GM12878 (cell line): ENCODE data around the gene CAPN15. TPM values are rescaled to one million over a fixed set of nuclear protein-coding genes. Genes with fewer than 3 reads are reported as not detected.

Source experiments
- ATAC-seq: fragments of 200-7000 bp; cut with Tn5 transposase; 3 replicates; pipeline ENCODE4 v1.9.1; 2020; ENCODE audit warnings: mild to moderate bottlenecking, moderate library complexity
- BruUV-seq: library from RNA; stranded (reverse); fragments of 400-500 nt; replicated peaks from 2 replicates; lab custom pipeline; 2021; lab: Mats Ljungman, UMichigan
- CTCF ChIA-PET: fragments of 300-600 bp; sonication (Branson Sonifier 250); formaldehyde crosslinking; extraction: SDS; loops from one replicate; lab custom pipeline; 2021; ENCODE audit warnings: inconsistent platforms; lab: Yijun Ruan, JAX
- POLR2A ChIA-PET: fragments of 350-600 bp; formaldehyde crosslinking; extraction: SDS; loops from one replicate; lab custom pipeline; 2021; ENCODE audit warnings: inconsistent platforms; lab: Charles Lee
- RAD21 ChIA-PET: fragments of 300-600 bp; sonication (Branson Sonifier 250); formaldehyde crosslinking; loops from one replicate; lab custom pipeline; 2023; ENCODE audit warnings: antibody characterized with exemption; ENCODE audit not compliant: unreplicated experiment; lab: Charles Lee
- SMC1A ChIA-PET: fragments of 300-600 bp; sonication (Branson Sonifier 250); formaldehyde crosslinking; loops from one replicate; lab custom pipeline; 2023; ENCODE audit not compliant: unreplicated experiment, uncharacterized antibody; lab: Charles Lee
- DNase-seq: peaks from one replicate; pipeline ENCODE4 v3.0.0-alpha.2; 2011; ENCODE audit warnings: low read depth, low spot score
- FAIRE-seq: peaks from 3 replicates; lab custom pipeline; 2011; peaks lifted over from hg19 to GRCh38; lab: Jason Lieb, UNC
- H2AFZ ChIP-seq: 2 replicates; pipeline ENCODE4 v1.6.0; 2011; ENCODE audit warnings: low read depth, low read length, control low read depth; ENCODE audit not compliant: control insufficient read depth
- H3K27ac ChIP-seq: 2 replicates; pipeline ENCODE4 v1.5.1; 2011; ENCODE audit warnings: control low read depth; ENCODE audit not compliant: control insufficient read depth, insufficient read depth
- H3K27me3 ChIP-seq, 2 experiments: replicated peaks in 1 of 2; 2 replicates each; pipeline versions ENCODE4 v1.6.0 to v1.6.1; 2011; ENCODE audit warnings: low read length in 1 of 2; ENCODE audit not compliant: control insufficient read depth in 2 of 2, insufficient read depth in 2 of 2
- H3K36me3 ChIP-seq, 2 experiments: 2 replicates each; pipeline ENCODE4 v1.5.1; 2011; ENCODE audit warnings: low read length in 1 of 2; ENCODE audit not compliant: control insufficient read depth in 2 of 2, insufficient read depth in 2 of 2
- H3K4me1 ChIP-seq: 2 replicates; pipeline ENCODE4 v1.6.1; 2011; ENCODE audit warnings: mild to moderate bottlenecking, low read length, moderate library complexity, mixed read lengths; ENCODE audit not compliant: control insufficient read depth, insufficient read depth
- H3K4me2 ChIP-seq: 2 replicates; pipeline ENCODE4 v1.6.0; 2011; ENCODE audit warnings: control low read depth; ENCODE audit not compliant: control insufficient read depth, insufficient read depth
- H3K4me3 ChIP-seq: fragments of 200-600 bp; sonication (generic); 2 replicates; pipeline ENCODE4 v1.5.1; 2016
- H3K79me2 ChIP-seq: 2 replicates; pipeline ENCODE4 v1.6.0; 2011; ENCODE audit warnings: low read length; ENCODE audit not compliant: control insufficient read depth, insufficient read depth
- H3K9ac ChIP-seq: 2 replicates; pipeline ENCODE4 v1.8.0; 2011; ENCODE audit warnings: low read length, control low read depth, mixed read lengths; ENCODE audit not compliant: control insufficient read depth, insufficient read depth
- H3K9me3 ChIP-seq: replicated peaks from 3 replicates; pipeline ENCODE4 v1.5.1; 2011; ENCODE audit warnings: mild to moderate bottlenecking, low read length; ENCODE audit not compliant: control insufficient read depth, insufficient read depth
- H4K20me1 ChIP-seq: 2 replicates; pipeline ENCODE4 v1.6.0; 2011; ENCODE audit not compliant: control insufficient read depth, insufficient read depth
- ATF7 ChIP-seq: fragments of 450-650 bp; IDR thresholded peaks from 2 replicates; pipeline ENCODE4 v1.6.1; 2016; ENCODE audit warnings: low read depth, mild to moderate bottlenecking
- BMI1 ChIP-seq: fragments of 450-650 bp; IDR thresholded peaks from 2 replicates; pipeline ENCODE4 v1.6.1; 2016; ENCODE audit warnings: mild to moderate bottlenecking, moderate library complexity, borderline replicate concordance
- ESRRA ChIP-seq: IDR thresholded peaks from 2 replicates; pipeline ENCODE4 v1.6.1; 2012; ENCODE audit warnings: mild to moderate bottlenecking, low read length, improper control_type of control experiment
- MTA3 ChIP-seq: IDR thresholded peaks from 2 replicates; pipeline ENCODE4 v1.6.1; 2012; ENCODE audit warnings: low read length, inconsistent platforms, borderline replicate concordance
- NFYA ChIP-seq: IDR thresholded peaks from 2 replicates; pipeline ENCODE4 v1.6.1; 2011; ENCODE audit warnings: low read depth, mild to moderate bottlenecking, low read length, improper control_type of control experiment, borderline replicate concordance
- POLR2AphosphoS2 ChIP-seq: IDR thresholded peaks from 2 replicates; pipeline ENCODE4 v1.6.1; 2011; ENCODE audit warnings: low read depth, mild to moderate bottlenecking, low read length, improper control_type of control experiment, moderate library complexity
- TARDBP ChIP-seq: IDR thresholded peaks from 2 replicates; pipeline ENCODE4 v1.6.1; 2016; ENCODE audit warnings: borderline replicate concordance
- ZSCAN29 ChIP-seq: fragments of 450-650 bp; IDR thresholded peaks from 2 replicates; pipeline ENCODE4 v1.6.1; 2017; ENCODE audit warnings: mild to moderate bottlenecking, moderate library complexity
- WGBS: methylation state at CpG from one replicate; pipeline ENCODE4 v1.1.6; 2016; ENCODE audit warnings: low lambda C conversion rate; ENCODE audit not compliant: insufficient replicate concordance, insufficient coverage; ENCODE audit errors: missing lambda C conversion rate; 5-methylcytosine and 5-hydroxymethylcytosine counted together
- in situ Hi-C: fragments of 300-500 bp; cut with MboI; formaldehyde crosslinking; loops from 9 replicates; pipeline ENCODE4 v1.14.3; 2018; ENCODE audit warnings: mixed read lengths
- intact Hi-C: fragments of 100-400 bp; cut with micrococcal nuclease; formaldehyde crosslinking; loops from one replicate; pipeline ENCODE4 v1.14.2; 2022; ENCODE audit not compliant: unreplicated experiment
- polyA plus RNA-seq, 11 experiments: library from polyadenylated mRNA; depleted of rRNA in 4 of 11; unstranded in 6 of 11; stranded (reverse) in 5 of 11; fragments of >200 nt; fragmentation: Nextera tagmentation in 4 of 11; fragmentation: Illumina TruSeq in 1 of 11; extraction: Ambion mirVana in 4 of 11; extraction: Trizol in 1 of 11; gene quantifications; 1 replicate in 1 of 11; 2 replicates in 10 of 11; pipeline versions ENCODE4 v1.2.1 to v1.2.3, GENCODE V29; 2011 to 2016; ENCODE audit warnings: inconsistent platforms in 2 of 11, missing spikeins in 2 of 11, low read depth in 1 of 11
- total RNA-seq, 4 experiments: library from RNA; depleted of rRNA in 3 of 4; stranded (reverse); fragments of >200 nt in 3 of 4; fragmentation: Illumina TruSeq in 1 of 4; extraction: Trizol in 1 of 4; gene quantifications; 2 replicates each; pipeline versions ENCODE4 v1.2.1 to v1.2.3, GENCODE V29; 2013 to 2021
- TF ChIP-seq, protein P1 (sequence below): fragments of 150-350 bp; IDR thresholded peaks from 2 replicates; pipeline ENCODE4 v1.6.1; 2016; ENCODE audit warnings: low read depth, low read length
- TF ChIP-seq, protein P2 (sequence below): IDR thresholded peaks from 2 replicates; pipeline ENCODE4 v1.6.1; 2012; ENCODE audit warnings: low read depth, low read length, improper control_type of control experiment
- TF ChIP-seq, protein P3 (sequence below): fragments of 450-650 bp; IDR thresholded peaks from 2 replicates; pipeline ENCODE4 v1.6.1; 2014; ENCODE audit warnings: mild to moderate bottlenecking

The CAPN15 gene
- total and polyA plus RNA-seq, 10 of the 15 experiments (the other 5 are each of a cell fraction or from before 2014, with no cell fraction given): 0.40 to 78.5 (median 8.3) TPM

DNA sequence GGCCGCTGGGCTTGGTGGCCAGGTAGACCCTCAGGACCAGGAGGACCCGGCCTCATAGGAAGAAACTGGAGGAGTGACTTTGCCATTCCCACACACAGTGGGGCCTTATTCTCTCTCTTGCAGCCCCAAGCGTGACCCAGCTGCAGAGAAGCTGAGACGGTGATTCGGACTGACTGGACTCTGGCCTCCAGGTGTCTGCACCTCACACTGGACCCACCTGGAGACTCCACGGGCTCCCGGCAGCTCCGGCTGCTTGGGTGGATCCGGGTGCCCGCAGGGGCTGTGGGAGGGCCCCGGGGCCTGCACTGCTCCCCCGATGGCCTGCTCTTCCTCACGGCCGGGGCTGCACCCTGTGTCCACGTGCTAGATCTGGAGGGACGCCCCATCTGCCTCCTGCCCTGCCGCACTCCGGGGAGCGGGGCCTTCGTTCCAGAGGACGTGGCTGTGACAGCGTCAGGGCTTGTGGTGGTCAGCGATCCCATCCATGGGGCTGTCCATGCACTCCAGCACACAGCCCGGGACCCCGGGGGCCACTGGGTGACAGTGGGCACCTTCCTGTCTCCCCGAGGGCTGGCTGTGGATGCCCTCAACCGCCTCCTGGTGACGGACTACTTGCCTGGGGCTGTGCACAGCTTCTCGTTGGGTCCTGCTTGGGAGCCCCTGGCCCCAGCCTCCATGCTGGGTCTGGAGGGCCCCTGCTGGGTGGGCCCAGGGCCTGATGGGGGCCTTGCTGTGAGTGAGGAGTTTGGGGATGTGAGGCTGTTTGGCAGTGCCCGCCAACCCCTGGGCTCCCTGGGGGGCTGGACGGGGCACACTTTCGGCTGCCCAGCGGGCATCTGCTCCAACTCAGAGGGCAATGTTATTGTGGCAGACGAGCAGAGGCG is 40.1 kb downstream of the CAPN15 start (continued):
- TF ChIP-seq, protein P1, sequence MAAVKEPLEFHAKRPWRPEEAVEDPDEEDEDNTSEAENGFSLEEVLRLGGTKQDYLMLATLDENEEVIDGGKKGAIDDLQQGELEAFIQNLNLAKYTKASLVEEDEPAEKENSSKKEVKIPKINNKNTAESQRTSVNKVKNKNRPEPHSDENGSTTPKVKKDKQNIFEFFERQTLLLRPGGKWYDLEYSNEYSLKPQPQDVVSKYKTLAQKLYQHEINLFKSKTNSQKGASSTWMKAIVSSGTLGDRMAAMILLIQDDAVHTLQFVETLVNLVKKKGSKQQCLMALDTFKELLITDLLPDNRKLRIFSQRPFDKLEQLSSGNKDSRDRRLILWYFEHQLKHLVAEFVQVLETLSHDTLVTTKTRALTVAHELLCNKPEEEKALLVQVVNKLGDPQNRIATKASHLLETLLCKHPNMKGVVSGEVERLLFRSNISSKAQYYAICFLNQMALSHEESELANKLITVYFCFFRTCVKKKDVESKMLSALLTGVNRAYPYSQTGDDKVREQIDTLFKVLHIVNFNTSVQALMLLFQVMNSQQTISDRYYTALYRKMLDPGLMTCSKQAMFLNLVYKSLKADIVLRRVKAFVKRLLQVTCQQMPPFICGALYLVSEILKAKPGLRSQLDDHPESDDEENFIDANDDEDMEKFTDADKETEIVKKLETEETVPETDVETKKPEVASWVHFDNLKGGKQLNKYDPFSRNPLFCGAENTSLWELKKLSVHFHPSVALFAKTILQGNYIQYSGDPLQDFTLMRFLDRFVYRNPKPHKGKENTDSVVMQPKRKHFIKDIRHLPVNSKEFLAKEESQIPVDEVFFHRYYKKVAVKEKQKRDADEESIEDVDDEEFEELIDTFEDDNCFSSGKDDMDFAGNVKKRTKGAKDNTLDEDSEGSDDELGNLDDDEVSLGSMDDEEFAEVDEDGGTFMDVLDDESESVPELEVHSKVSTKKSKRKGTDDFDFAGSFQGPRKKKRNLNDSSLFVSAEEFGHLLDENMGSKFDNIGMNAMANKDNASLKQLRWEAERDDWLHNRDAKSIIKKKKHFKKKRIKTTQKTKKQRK: no peak
- TF ChIP-seq POLR2AphosphoS2: no peak

DNA sequence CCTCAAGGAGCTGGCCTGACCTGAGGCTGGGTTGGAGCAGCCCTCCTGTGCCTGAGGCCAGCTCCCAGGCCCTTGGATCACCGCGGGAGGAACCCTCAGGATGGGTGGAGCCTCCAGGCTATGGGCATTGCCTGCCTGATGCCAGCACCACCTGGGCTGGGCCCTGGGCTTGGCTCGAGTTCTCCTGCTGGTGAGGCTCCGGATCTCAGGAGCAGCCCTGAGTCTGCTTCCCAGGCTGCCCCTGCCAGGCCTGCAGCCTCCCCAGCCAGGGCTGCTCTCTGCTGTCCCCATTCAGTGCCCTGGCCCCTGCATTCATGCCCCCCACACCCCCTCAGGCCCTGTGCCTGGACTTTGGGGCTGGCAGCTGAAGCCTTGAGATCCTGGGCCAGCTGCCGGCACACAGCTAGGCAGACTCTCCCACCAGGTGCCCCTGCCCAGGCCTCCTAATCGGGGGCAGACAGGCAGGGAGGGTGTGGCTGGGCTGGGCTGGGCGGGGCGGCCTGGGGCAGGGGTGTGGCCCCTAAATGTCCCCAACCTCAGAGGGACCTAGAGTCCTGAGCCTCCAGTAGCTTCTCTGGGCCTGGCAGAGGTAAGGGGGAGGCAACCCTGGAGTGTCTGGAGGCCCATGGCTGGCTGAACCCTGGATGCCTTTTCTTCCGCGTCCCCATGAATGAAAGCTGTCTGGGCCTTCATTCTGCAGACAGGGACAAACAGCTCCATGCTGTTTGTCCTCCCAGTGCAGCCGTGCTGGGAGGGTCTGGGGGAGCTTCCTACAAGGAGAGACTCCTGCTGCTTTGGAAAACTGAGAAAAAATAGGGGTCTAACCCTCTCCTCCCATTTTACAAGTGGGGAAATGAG is 41.1 kb downstream of the CAPN15 start:
- in situ Hi-C loops: loop anchor here (5.0 kb wide), 1 partner anchor 36 kb away; no protein-coding TSS in a partner anchor
- intact Hi-C loops: loop anchor here (5.0 kb wide), 1 partner anchor 41 kb away; the partner anchor contains the start of gene CAPN15
- no peaks in the 10 kb centered on the region for H4K20me1 ChIP-seq
- no peak overlapping the region; the same call in 1 of the 2 replicates for H3K27ac ChIP-seq
- H3K27me3 ChIP-seq: no peaks in the 10 kb centered on the region
- no peak overlapping the region for H2AFZ ChIP-seq
- 77% methylated on average over 9 of the region's 11 CpGs for WGBS
- no peak for TF ChIP-seq TARDBP
- TF ChIP-seq, protein P2, sequence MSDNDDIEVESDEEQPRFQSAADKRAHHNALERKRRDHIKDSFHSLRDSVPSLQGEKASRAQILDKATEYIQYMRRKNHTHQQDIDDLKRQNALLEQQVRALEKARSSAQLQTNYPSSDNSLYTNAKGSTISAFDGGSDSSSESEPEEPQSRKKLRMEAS: no peak
- no peak for TF ChIP-seq ESRRA
- TF ChIP-seq, protein P3, sequence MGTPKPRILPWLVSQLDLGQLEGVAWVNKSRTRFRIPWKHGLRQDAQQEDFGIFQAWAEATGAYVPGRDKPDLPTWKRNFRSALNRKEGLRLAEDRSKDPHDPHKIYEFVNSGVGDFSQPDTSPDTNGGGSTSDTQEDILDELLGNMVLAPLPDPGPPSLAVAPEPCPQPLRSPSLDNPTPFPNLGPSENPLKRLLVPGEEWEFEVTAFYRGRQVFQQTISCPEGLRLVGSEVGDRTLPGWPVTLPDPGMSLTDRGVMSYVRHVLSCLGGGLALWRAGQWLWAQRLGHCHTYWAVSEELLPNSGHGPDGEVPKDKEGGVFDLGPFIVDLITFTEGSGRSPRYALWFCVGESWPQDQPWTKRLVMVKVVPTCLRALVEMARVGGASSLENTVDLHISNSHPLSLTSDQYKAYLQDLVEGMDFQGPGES: no peak
- no peak for TF ChIP-seq NFYA
- TF ChIP-seq ATF7: no peak
- no peak for TF ChIP-seq MTA3
- no peak for TF ChIP-seq ZSCAN29
- no peak for TF ChIP-seq BMI1
- TF ChIP-seq, all 136 proteins: peak for 0
- DNase-seq: no peak
- ChIA-PET POLR2A (no interaction called here), SMC1A (no interaction called here), CTCF (interaction anchor here (0.6 kb wide), 1 partner anchor 727 kb away, joined by 3 read pairs; no protein-coding TSS in a partner anchor), RAD21 (no interaction called here)
- FAIRE-seq: no peak
- H3K9ac ChIP-seq: peak overlapping the region; percentile 68
- no peaks in the 10 kb centered on the region for H3K9me3 ChIP-seq
- H3K36me3 ChIP-seq: no peaks in the 10 kb centered on the region
- H3K79me2 ChIP-seq: peaks cover 6% of the 10 kb centered on the region
- peak overlapping the region; percentile 78 for H3K4me3 ChIP-seq
- no peak for ATAC-seq
- H3K4me1 ChIP-seq: peaks cover 19% of the 10 kb centered on the region
- H3K4me2 ChIP-seq: peak overlapping the region; percentile 96
- BruUV-seq: no TSS peak
